ENCODE measurements around the gene GCG.

GCG gene

GRCh38 chr2:162152147-162152546 lies at the start of gene GCG:
Gene GCG, minus strand, starts transcription at chr2:162152247. Its CDS starts 3,069 bp downstream, at chr2:162149178.
- Histone ChIP-seq H3K27me3 (no peaks in the 10 kb centered on the region), H3K4me3 (no peak within 1 kb of the TSS), H3K36me3 (no peaks in the 10 kb centered on the region), H3K9me3 (no peaks in the 10 kb centered on the region), H3K4me1 (no peaks in the 10 kb centered on the region), H3K27ac (no peak within 1 kb of the TSS)
- DNase-seq: no peak
- TF ChIP-seq CTCF (IDR thresholded peaks at IDR 0.05): no peak
- intact Hi-C loops (cut with DNase I; ENCODE audit: low total_unique reads): no loop called here

- Histone ChIP-seq H3K36me3 (peaks cover 0 to 16% (median 3%) of the 10 kb centered on the region in 3 donors), H3K4me1 (no peaks in the 10 kb centered on the region), H3K9me3 (no peaks in the 10 kb centered on the region), H3K27ac (no peak overlapping the region), H3K27me3 (no peaks in the 10 kb centered on the region), H3K4me3 (no peak overlapping the region)
- intact Hi-C loops (cut with DNase I; ENCODE audit: low total_unique reads): no loop called here
- DNase-seq: no peak
- no peak for TF ChIP-seq CTCF (IDR thresholded peaks at IDR 0.05)
Observed at GRCh38 chr2:162200636-162201035, 48.6 kb upstream of the GCG start.

DNA sequence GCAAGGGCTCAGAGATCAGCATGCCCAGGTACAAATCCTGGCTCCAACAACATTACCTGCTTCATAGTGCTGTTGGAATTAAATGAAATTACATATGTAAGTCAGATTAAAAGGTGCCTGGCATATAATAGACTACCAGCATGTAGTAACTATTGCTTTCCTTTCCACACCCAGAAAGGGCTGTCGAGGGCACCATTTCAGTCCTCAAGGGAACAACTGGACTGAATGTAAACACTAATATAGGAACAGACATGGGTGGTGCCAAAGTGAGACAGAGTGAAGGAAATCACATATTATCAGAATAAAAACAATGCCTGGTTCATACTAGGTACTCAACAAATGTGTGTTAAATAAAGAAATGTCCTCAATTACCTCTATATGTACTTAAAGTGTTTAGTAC lies 47.9 kb upstream of the GCG start:
- H3K27ac ChIP-seq: no peak overlapping the region

DNA sequence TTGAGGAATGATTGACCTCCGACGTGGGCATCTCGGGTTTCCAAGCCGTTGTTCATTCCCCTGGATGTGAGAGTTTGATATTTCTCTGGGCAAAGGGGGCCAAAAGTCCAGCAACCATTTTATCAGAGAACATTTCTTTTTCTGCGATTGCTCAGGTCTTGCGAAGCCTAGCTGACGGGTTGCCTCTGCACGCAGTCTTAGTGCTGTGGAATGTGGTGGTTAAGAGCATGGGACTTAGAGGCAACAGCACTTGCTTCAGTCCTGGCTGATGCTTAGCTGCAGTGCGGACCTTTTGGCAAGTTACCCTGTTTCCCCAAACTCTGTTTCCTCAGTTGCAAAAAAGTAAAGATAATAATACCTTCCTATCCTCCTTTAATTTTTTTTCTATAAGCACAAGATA lies 46.2 kb upstream of the GCG start:
- H3K36me3 ChIP-seq: peaks cover 0 to 16% (median 3%) of the 10 kb centered on the region in 3 donors
- no peak for TF ChIP-seq CTCF (IDR thresholded peaks at IDR 0.05)
- H3K4me1 ChIP-seq: no peaks in the 10 kb centered on the region
- H3K27ac ChIP-seq: no peak overlapping the region
- DNase-seq: no peak
- intact Hi-C loops (cut with DNase I; ENCODE audit: low total_unique reads): no loop called here
- no peaks in the 10 kb centered on the region for H3K9me3 ChIP-seq
- no peaks in the 10 kb centered on the region for H3K27me3 ChIP-seq
- no peak overlapping the region for H3K4me3 ChIP-seq

More for the DNA sequence above, 47.9 kb upstream of the GCG start:
- Histone ChIP-seq H3K27me3 (no peaks in the 10 kb centered on the region), H3K4me3 (no peak overlapping the region), H3K4me1 (no peaks in the 10 kb centered on the region), H3K9me3 (no peaks in the 10 kb centered on the region), H3K36me3 (peaks cover 0 to 16% (median 3%) of the 10 kb centered on the region in 3 donors)
- no peak for DNase-seq
- TF ChIP-seq CTCF (IDR thresholded peaks at IDR 0.05): no peak
- intact Hi-C loops (cut with DNase I; ENCODE audit: low total_unique reads): no loop called here

DNA sequence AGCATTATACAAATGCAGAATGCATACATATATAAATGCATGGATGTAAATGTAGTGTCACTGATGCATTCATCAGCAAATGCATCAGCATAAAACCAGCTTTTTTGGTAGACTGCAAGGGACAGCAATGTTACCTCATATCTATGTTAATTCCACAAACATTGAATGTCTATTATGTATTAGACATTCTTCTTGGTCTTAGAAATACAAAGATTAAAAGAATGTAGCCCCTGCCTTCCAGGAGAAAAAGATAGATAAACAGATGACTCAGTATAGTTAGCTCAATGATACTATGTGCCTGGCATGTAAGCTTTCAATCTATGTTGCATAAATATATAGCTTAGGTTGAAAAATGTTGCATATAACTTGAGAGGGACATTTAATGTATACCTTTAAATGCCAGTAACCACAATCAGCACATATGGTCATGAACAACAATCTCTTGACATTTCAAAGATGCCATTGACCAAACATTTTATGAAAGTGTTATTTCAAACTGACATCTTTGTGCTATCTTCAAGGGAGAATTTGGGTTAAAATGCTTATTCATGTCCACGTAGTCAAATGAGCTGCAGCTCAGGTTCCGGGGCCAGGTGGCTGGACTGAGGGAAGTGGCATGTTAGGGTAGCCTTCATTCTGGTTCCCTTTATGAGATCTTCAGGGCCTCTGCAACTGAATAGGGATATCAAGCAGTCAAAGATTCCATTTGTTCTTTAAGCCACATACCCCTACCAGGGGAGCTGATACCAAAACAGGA lies 45.2 kb upstream of the GCG start:
- Histone ChIP-seq H3K27me3 (no peaks in the 10 kb centered on the region), H3K27ac (no peak overlapping the region), H3K4me1 (no peaks in the 10 kb centered on the region), H3K36me3 (peaks cover 0 to 16% (median 3%) of the 10 kb centered on the region in 3 donors), H3K9me3 (no peaks in the 10 kb centered on the region), H3K4me3 (no peak overlapping the region)
- no peak for TF ChIP-seq CTCF (IDR thresholded peaks at IDR 0.05)
- no peak for DNase-seq
- intact Hi-C loops (cut with DNase I; ENCODE audit: low total_unique reads): no loop called here
